H9 (cell line): Measurements from ENCODE around the gene TMCC3. TPM values are rescaled to one million over a fixed set of nuclear protein-coding genes. Genes with fewer than 3 reads are reported as not detected.

Source experiments
- DNase-seq: peaks from one replicate; pipeline ENCODE4 v3.0.0-alpha.2; 2017
- H2AFZ ChIP-seq: one replicate; pipeline ENCODE4 v1.6.1; 2013; ENCODE audit warnings: mild to moderate bottlenecking, low read length, control low read depth, moderate library complexity
- H2AK5ac ChIP-seq: 2 replicates; pipeline ENCODE4 v1.6.1; 2013; ENCODE audit warnings: low read length, control low read depth, mixed read lengths; ENCODE audit not compliant: insufficient read length
- H2BK120ac ChIP-seq: one replicate; pipeline ENCODE4 v1.6.1; 2013; ENCODE audit warnings: low read depth, mild to moderate bottlenecking, low read length, control low read depth, inconsistent platforms; ENCODE audit not compliant: poor library complexity, severe bottlenecking
- H2BK12ac ChIP-seq: 2 replicates; pipeline ENCODE4 v1.6.1; 2013; ENCODE audit warnings: low read length, control low read depth, mixed read lengths, low read depth; ENCODE audit not compliant: insufficient read length
- H2BK15ac ChIP-seq: 2 replicates; pipeline ENCODE4 v1.6.1; 2013; ENCODE audit warnings: low read depth, low read length, control low read depth
- H2BK20ac ChIP-seq: one replicate; pipeline ENCODE4 v1.6.1; 2013; ENCODE audit warnings: low read depth, mild to moderate bottlenecking, low read length, control low read depth, inconsistent platforms; ENCODE audit not compliant: poor library complexity, severe bottlenecking
- H2BK5ac ChIP-seq: 2 replicates; pipeline ENCODE4 v1.6.1; 2013; ENCODE audit warnings: low read length, control low read depth, mixed read lengths; ENCODE audit not compliant: insufficient read length
- H3K14ac ChIP-seq: 2 replicates; pipeline ENCODE4 v1.6.1; 2013; ENCODE audit warnings: low read length, control low read depth; ENCODE audit not compliant: insufficient read depth
- H3K18ac ChIP-seq: 2 replicates; pipeline ENCODE4 v1.6.1; 2013; ENCODE audit warnings: low read depth, mild to moderate bottlenecking, mixed read lengths, low read length, control low read depth; ENCODE audit not compliant: insufficient read length
- H3K23ac ChIP-seq: 2 replicates; pipeline ENCODE4 v1.6.1; 2013; ENCODE audit warnings: low read length, control low read depth, mixed read lengths, low read depth; ENCODE audit not compliant: insufficient read length
- H3K23me2 ChIP-seq: 2 replicates; pipeline ENCODE4 v1.6.1; 2013; ENCODE audit warnings: low read depth, mild to moderate bottlenecking, mixed read lengths, low read length, control low read depth; ENCODE audit not compliant: insufficient read length, poor library complexity, severe bottlenecking
- H3K27ac ChIP-seq: 2 replicates; pipeline ENCODE4 v1.5.1; 2013; ENCODE audit warnings: low read length, control low read depth, mixed read lengths, low read depth; ENCODE audit not compliant: insufficient read length
- H3K27me3 ChIP-seq: 2 replicates; pipeline ENCODE4 v1.6.1; 2013; ENCODE audit warnings: low read length, control low read depth, inconsistent platforms; ENCODE audit not compliant: insufficient read depth
- H3K4ac ChIP-seq: 2 replicates; pipeline ENCODE4 v1.6.1; 2013; ENCODE audit warnings: low read depth, mild to moderate bottlenecking, control low read depth, inconsistent platforms, low read length, moderate library complexity
- H3K4me1 ChIP-seq: 2 replicates; pipeline ENCODE4 v1.6.1; 2013; ENCODE audit warnings: low read length, control low read depth, inconsistent platforms; ENCODE audit not compliant: insufficient read depth
- H3K4me2 ChIP-seq: 2 replicates; pipeline ENCODE4 v1.6.1; 2013; ENCODE audit warnings: low read length, control low read depth, mixed read lengths; ENCODE audit not compliant: insufficient read length, insufficient read depth
- H3K56ac ChIP-seq: 2 replicates; pipeline ENCODE4 v1.6.1; 2013; ENCODE audit warnings: low read depth, mild to moderate bottlenecking, mixed read lengths, low read length, control low read depth; ENCODE audit not compliant: insufficient read length
- H3K79me1 ChIP-seq: 2 replicates; pipeline ENCODE4 v1.6.1; 2013; ENCODE audit warnings: low read depth, mild to moderate bottlenecking, moderate library complexity, low read length, control low read depth, inconsistent platforms; ENCODE audit not compliant: insufficient read depth, poor library complexity, severe bottlenecking
- H3K79me2 ChIP-seq: 2 replicates; pipeline ENCODE4 v1.6.1; 2013; ENCODE audit warnings: low read length, control low read depth, inconsistent platforms; ENCODE audit not compliant: insufficient read depth
- H3K9ac ChIP-seq: 2 replicates; pipeline ENCODE4 v1.6.1; 2013; ENCODE audit warnings: low read length, control low read depth, mixed read lengths; ENCODE audit not compliant: insufficient read length; ENCODE audit errors: extremely low read depth
- H3K9me3 ChIP-seq: one replicate; pipeline ENCODE4 v1.6.1; 2013; ENCODE audit warnings: low read depth, low read length, inconsistent platforms; ENCODE audit not compliant: control insufficient read depth
- H3T11ph ChIP-seq: one replicate; pipeline ENCODE4 v1.6.1; 2013; ENCODE audit warnings: mild to moderate bottlenecking, low read length, control low read depth, inconsistent platforms
- H4K20me1 ChIP-seq: one replicate; pipeline ENCODE4 v1.6.1; 2013; ENCODE audit not compliant: control insufficient read depth, insufficient read length, insufficient read depth
- H4K5ac ChIP-seq: 2 replicates; pipeline ENCODE4 v1.6.1; 2013; ENCODE audit warnings: low read depth, mild to moderate bottlenecking, mixed read lengths, low read length, control low read depth; ENCODE audit not compliant: insufficient read length
- H4K8ac ChIP-seq: replicated peaks from 2 replicates; pipeline ENCODE4 v1.6.1; 2013; ENCODE audit warnings: low read length, control low read depth, mixed read lengths, low read depth; ENCODE audit not compliant: insufficient read length
- H4K91ac ChIP-seq: 2 replicates; pipeline ENCODE4 v1.6.1; 2013; ENCODE audit warnings: low read depth, mild to moderate bottlenecking, moderate library complexity, mixed read lengths, low read length, control low read depth; ENCODE audit not compliant: insufficient read length
- H3K27ac Mint-ChIP-seq, 3 experiments: 2 replicates in 2 of 3; 3 replicates in 1 of 3; pipeline ENCODE4 v1.8.0; 2020 to 2021; ENCODE audit warnings: mixed read lengths in 3 of 3, mild to moderate bottlenecking in 1 of 3, moderate library complexity in 1 of 3
- H3K27me3 Mint-ChIP-seq: 2 replicates; pipeline ENCODE4 v1.8.0; 2021; ENCODE audit warnings: low read depth, mild to moderate bottlenecking, moderate library complexity, mixed read lengths
- H3K36me3 Mint-ChIP-seq, 3 experiments: 2 replicates in 2 of 3; 3 replicates in 1 of 3; pipeline ENCODE4 v1.8.0; 2020 to 2021; ENCODE audit warnings: low read depth in 3 of 3, mixed read lengths in 3 of 3; ENCODE audit not compliant: insufficient read depth in 1 of 3
- H3K4me1 Mint-ChIP-seq, 2 experiments: 2 replicates each; pipeline ENCODE4 v1.8.0; 2020; ENCODE audit warnings: mixed read lengths in 2 of 2
- H3K4me3 Mint-ChIP-seq, 2 experiments: 2 replicates in 1 of 2; 3 replicates in 1 of 2; pipeline ENCODE4 v1.8.0; 2020 to 2021; ENCODE audit warnings: mild to moderate bottlenecking in 2 of 2, mixed read lengths in 2 of 2, moderate library complexity in 1 of 2
- H3K9me3 Mint-ChIP-seq, 2 experiments: 2 replicates in 1 of 2; 3 replicates in 1 of 2; pipeline ENCODE4 v1.8.0; 2020; ENCODE audit warnings: mild to moderate bottlenecking in 2 of 2, mixed read lengths in 2 of 2, moderate library complexity in 1 of 2
- WGBS: extraction: QIAGEN DNeasy Blood & Tissue Kit; methylation state at CpG from one replicate; pipeline ENCODE4 v1.1.7; 2013; ENCODE audit warnings: missing lambda C conversion rate, low lambda C conversion rate, mixed read lengths; ENCODE audit not compliant: insufficient read length; ENCODE audit errors: extremely low coverage; 5-methylcytosine and 5-hydroxymethylcytosine counted together
- total RNA-seq: library from RNA; stranded (reverse); gene quantifications from 2 replicates; pipeline ENCODE4 v1.2.1, GENCODE V29; 2021
- TF ChIP-seq, protein P1 (sequence below): fragments of 200-600 bp; sonication (generic); conservative IDR thresholded peaks from 3 replicates; pipeline ENCODE4 v1.8.0; 2021; ENCODE audit warnings: antibody characterized with exemption, mild to moderate bottlenecking

Gene TMCC3
- total RNA-seq, 1 experiment from 2014 or later = 0.87 TPM

DNA sequence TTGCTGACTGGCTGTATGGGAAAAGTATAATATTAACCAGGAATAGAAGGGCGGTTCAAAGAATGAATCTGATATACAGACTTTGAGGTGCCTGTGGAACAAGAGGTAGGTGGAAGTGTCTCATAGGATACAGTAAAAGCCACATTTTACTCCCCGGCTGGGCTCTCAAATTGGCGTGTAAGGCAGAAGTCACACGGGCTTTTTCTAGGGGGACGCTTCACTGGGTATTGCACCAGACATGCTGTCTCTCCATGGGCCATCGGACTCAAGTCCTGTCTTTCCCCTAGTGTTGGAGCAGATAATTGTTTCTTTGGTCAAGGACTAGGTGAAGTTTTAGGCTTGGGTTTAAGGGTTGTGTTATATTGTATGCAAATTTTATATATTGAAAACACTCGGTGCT is 9.1 kb downstream of the TMCC3 start:
- Histone ChIP-seq H3T11ph (no peak overlapping the region), H2BK15ac (no peak overlapping the region), H4K5ac (no peak overlapping the region), H4K91ac (no peak overlapping the region), H3K23me2 (no peaks in the 10 kb centered on the region), H3K23ac (no peak overlapping the region), H3K4ac (no peak overlapping the region), H3K79me1 (no peaks in the 10 kb centered on the region), H3K27me3 (no peaks in the 10 kb centered on the region), H3K4me2 (no peak overlapping the region), H2AK5ac (no peak overlapping the region), H4K8ac (no peak overlapping the region), H4K20me1 (no peaks in the 10 kb centered on the region), H3K79me2 (no peaks in the 10 kb centered on the region), H2BK5ac (no peak overlapping the region), H2BK12ac (no peak overlapping the region), H3K18ac (no peak overlapping the region), H2BK120ac (no peak overlapping the region), H3K4me1 (no peaks in the 10 kb centered on the region), H3K27ac (no peak overlapping the region), H2AFZ (no peak overlapping the region), H3K9me3 (no peaks in the 10 kb centered on the region), H2BK20ac (no peak overlapping the region), H3K56ac (no peak overlapping the region), H3K9ac (no peak overlapping the region), H3K14ac (no peak overlapping the region)
- no peak overlapping the region for H3K27ac Mint-ChIP-seq
- no peaks in the 10 kb centered on the region for H3K4me1 Mint-ChIP-seq
- WGBS = no CpG with 5 or more reads among the region's 7 CpGs
- TF ChIP-seq, protein P1, sequence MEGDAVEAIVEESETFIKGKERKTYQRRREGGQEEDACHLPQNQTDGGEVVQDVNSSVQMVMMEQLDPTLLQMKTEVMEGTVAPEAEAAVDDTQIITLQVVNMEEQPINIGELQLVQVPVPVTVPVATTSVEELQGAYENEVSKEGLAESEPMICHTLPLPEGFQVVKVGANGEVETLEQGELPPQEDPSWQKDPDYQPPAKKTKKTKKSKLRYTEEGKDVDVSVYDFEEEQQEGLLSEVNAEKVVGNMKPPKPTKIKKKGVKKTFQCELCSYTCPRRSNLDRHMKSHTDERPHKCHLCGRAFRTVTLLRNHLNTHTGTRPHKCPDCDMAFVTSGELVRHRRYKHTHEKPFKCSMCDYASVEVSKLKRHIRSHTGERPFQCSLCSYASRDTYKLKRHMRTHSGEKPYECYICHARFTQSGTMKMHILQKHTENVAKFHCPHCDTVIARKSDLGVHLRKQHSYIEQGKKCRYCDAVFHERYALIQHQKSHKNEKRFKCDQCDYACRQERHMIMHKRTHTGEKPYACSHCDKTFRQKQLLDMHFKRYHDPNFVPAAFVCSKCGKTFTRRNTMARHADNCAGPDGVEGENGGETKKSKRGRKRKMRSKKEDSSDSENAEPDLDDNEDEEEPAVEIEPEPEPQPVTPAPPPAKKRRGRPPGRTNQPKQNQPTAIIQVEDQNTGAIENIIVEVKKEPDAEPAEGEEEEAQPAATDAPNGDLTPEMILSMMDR = no peak
- H3K36me3 Mint-ChIP-seq = no peaks in the 10 kb centered on the region
- H3K9me3 Mint-ChIP-seq = no peaks in the 10 kb centered on the region
- H3K4me3 Mint-ChIP-seq = no peak overlapping the region
- no peak for DNase-seq
- H3K27me3 Mint-ChIP-seq = no peaks in the 10 kb centered on the region; the same call in 1 of the 2 replicates
